ENCODE results near the gene HHLA2.

- TF ChIP-seq CTCF (IDR thresholded peaks at IDR 0.05; ENCODE audit: low read length): no peak
- TF ChIP-seq EZH2 (optimal IDR thresholded peaks at IDR 0.05; ENCODE audit: low read depth, low read length): no peak
These were observed 79.7 kb downstream of the HHLA2 start for GRCh38 chr3:108376026-108376425.

All from MM.1S (cell line).